AG08395 (cell line): ENCODE data around the gene GPR137B.
A peak's percentile ranks its signal among the peaks of the same experiment; 100 is the strongest.

ENCODE experiments used
- DNase-seq: peaks from one replicate; pipeline ENCODE4 v3.0.0; 2012; ENCODE audit warnings: mixed read lengths, low spot score

Gene GPR137B

GRCh38 chr1:236114076-236114747, 28.1 kb upstream of the GPR137B start:
- no peak for DNase-seq

DNA sequence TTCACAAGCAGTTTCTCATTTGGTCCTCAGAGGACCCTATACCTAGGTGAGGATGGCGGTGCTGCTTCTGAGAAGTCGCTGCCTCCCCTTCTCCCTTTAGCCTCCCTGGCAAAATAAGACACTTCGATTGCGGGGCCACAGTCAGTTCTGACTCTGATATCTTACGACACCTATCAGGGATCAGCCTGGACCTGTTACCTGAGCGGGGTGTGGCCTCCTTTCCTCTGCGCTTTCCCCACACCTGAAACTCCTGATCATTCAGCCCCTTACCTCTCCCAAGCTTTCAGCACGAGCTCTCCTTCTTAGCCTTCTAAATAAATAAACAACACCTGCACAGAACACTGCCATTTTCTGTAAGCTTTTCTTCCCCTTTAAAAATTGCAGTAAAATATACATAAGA, 24.6 kb upstream of the GPR137B start:
- no peak for DNase-seq

GRCh38 chr1:236119943-236120484, 22.3 kb upstream of the GPR137B start:
- DNase-seq = no peak

DNA sequence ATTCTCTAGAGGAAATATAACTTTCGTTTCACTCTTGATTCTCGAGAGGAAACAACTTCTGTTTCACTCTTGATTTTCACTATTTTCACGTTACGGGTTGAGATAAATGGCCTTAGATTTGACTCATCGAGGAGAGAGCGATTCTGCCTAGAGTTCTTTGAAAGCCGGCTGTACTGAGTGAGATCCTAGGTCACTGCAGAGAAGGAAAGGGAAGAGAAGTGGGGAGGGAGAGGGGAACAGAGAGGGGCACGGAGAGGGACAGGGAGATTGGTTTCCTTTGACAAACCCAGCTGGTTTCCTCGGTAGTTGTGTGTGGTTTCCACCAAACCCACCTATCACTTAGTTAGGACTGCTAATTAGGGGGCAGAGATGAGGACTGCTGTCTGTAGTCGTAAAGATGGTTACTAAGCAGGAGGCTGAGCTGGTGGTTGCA, 21.6 kb upstream of the GPR137B start:
- DNase-seq = no peak

DNA sequence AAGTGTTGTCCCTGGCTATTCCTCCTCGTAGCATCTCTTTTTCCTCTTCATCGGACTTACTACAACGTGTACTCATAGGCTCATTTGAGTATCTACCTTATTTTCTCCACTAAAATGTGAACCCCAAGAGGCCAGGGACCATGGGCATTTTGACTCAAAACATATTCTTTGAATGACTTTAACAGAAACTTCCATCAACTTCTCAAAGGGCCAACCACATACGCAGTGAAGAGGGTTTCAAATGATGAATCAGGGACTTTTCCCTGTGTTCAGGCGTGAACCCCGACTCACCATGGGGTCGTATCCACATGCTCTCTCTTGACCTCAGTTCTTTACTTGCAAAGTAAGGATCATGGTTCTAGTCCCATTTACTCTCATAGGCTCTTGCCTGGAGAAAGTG, 20.2 kb upstream of the GPR137B start:
- no peak for DNase-seq

DNA sequence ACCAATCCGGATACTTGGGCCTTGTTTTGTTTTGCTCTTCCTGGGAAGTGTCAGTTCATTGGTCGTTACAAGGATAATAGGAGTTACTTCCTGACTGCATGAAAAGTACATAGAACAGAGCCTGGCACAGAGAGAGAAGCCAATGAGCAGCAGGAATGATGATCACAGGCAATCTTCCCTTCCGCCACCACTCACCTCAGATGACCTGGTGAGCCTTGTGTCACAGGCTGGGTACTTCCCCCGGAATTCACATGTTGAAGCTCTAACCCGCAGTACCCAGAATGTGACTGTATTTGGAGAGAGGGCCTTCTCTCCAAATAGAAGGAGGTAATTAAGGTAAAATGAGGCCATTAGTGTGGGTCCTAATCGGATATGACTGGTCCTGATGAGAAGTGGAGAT, 18.8 kb upstream of the GPR137B start:
- DNase-seq = no peak

DNA sequence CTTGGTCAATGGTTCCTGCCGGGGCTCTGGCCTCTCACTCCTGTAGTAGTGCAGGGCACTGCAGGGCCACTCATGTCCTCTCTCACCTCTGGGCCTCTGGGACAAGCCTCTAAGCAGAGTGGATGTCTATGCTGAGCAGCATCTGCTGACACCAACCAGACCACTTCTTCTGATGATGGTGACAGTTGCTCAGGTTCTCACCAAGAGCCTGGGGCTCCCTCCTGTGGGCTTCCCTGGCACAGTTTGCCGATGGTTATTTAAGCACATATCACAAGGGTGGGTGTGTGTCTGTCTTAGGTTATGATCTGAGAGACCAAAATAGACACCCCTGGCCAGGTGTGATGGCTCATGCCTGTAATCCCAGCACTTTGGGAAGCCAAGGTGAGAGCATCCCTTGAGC, 17.4 kb upstream of the GPR137B start:
- DNase-seq = no peak

DNA sequence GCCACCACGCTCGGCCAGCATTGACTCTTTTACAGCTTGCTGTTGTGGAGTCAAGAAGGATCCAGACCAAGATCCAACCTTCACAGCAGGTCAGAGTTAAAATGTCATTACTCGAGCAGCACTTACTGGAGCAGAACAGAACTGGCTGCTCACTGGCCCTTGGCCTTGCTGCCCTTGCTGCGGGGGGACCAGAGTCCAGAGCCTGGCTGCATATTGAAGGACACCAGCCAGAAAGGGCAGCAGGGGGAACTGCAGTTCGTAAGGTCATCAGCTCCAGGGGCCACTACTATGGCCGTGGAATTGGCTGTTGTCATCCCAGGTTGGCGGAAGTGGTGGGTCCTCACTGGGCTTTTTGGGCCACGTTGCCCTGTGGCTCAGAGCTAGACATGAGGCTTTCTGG, 15.3 kb upstream of the GPR137B start:
- DNase-seq = no peak

DNA sequence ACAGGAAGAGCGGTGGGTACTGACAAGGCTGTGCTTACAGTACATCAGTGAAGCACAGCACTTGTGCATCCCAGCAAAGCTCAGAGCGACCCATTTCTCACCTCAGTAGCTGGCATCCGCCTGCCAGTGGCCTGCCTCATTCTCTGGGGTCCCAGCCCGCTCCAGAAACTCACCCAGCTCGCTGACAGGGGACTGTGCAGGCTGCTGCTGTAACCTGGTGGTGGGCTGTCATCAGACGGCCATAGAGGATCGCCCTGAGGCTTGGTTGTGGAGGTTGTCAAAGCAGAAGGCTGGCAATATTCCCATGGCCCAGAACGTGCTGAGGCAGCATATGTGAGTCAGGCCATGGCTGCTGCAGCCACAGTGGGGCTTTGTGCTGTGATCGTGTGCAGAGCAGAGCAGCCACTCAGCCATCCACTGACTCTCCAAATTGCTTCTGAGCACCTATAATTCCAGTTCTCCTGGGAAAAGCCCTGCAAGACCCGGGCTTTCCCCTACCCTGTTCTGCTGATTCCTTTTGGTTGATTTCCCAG, 13.6 kb upstream of the GPR137B start:
- no peak for DNase-seq

GRCh38 chr1:236129306-236129705, 13.0 kb upstream of the GPR137B start:
- DNase-seq = no peak

GRCh38 chr1:236130372-236130771, 12.0 kb upstream of the GPR137B start:
- DNase-seq = no peak

DNA sequence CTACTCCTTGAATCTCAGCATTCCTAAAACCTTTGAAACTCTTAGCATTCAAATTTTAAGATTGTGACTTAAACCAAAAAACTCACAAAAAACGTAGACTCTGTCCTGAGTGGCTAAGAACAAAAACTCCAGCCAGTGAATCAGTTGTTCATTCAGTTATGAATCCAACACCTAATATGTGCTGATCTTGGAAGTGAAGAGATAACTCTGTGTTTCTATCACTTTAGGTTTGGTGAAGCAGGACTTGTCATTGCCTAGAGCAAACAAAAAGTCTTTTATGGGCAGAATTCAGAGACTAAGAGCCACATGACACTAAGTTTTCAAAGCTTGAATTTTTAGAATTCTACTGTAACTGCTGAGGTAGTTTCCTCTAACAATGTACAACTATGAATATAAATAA, 10.4 kb upstream of the GPR137B start:
- no peak for DNase-seq

DNA sequence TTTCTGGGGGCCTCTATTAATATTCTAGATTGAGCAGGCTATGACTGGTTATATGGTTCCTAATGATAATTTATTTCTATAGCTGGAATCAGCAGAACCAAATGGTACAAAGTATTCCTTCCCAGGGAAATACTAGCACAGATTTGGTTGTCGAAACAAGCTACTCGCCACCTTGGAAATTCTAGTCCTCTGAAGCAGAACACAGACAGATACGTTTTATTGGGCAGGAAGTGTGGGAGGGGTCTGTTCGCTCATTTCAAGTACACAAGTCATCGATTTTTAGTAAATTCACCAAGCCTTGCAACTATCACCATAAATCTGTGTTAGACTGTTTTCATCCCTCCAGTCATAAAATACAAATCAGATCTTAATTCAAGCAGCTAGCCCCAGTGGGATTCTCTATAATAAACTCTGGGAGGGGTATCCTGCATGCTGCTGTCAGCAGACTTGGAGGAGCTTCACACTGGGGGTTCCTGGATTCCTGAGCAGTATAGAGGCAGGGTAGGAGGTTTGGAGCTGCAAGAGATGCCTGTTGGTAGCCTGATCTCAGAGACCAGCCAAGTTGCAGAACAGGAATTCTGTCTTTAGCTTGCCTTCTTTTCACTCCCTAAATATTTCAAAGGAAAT, 9.8 kb upstream of the GPR137B start:
- DNase-seq = no peak

DNA sequence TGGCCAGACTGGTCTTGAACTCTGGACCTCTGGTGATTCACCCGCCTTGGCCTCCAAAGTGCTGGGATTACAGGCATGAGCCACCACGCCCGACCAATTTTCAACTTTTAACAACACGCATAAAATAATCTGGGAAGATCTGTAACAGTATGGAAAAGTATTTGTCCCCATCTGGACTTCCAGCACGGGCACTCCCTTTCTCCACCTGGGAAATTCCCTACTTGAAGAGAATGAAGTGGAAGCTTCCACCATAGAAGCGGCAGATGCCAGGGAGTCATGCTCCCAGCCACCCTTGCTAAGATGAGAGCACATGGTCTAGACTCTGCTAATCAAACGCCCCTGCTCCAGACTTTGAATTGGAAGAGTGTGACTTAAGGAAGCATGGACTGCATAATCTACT, 9.0 kb upstream of the GPR137B start:
- DNase-seq = no peak

DNA sequence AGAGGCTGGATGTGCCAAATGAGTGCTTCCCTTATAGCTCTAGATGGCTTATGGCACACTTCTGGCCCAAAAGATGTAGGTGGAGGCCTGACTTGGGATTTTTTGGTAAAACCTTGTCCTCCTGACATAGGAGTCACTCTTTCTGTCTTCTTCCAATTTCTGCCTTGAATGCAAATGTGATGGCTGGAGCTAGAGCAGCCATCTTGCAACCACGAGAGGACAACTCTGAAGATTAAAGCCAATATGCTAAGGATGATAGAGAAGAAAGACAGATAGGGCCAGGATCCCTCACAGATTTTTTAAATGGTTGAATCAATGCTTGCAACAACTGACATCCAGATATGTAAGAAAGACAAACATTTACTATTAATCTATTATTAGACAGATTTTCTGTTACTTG, 8.5 kb upstream of the GPR137B start:
- no peak for DNase-seq

- DNase-seq = no peak
Measured at GRCh38 chr1:236137285-236137852, 5.0 kb upstream of the GPR137B start.

GRCh38 chr1:236139495-236139894, 2.8 kb upstream of the GPR137B start:
- no peak for DNase-seq

GRCh38 chr1:236140705-236141446, 1.5 kb upstream of the GPR137B start:
- DNase-seq = peak; percentile 14

DNA sequence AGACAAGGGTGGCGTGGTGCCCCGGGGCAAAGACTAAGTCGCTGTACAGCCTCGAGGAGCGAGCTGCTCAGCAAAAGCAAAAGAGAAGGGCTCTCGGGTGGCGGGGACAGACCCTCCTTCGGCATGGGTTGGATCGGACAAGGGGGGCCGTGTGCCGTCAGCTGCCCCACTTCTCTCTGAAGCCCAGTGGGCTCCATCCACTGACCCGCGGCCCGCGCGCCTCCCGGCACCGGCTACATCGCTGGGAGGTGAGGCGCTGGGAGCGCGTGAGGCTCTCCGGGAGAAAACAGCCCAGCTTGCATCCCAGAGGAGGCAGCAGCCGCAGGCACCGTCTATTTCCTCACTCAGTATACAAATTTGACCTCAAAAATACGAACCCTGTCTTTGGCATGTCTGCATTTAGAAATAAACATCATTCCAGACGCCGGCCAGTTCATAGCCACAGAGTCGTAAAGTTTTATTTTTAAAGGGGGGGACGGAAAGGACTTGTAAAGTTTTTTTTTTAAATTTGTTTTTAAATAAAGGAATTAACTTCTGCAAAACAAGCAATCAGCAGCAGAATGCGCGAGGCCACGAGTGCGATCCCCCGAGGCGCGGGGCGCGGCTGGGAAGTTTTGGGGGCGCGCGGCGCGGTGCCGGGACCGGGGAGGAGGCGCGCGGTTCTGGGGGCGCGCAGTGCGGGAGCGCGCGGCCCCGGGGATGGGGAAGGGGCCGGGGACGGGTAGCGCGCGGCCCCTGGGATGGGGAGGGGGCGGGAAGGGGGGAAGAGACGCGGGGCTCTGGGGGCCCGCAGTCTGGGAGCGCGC, 689 bp upstream of the GPR137B start:
- peak; percentile 48 for DNase-seq

DNA sequence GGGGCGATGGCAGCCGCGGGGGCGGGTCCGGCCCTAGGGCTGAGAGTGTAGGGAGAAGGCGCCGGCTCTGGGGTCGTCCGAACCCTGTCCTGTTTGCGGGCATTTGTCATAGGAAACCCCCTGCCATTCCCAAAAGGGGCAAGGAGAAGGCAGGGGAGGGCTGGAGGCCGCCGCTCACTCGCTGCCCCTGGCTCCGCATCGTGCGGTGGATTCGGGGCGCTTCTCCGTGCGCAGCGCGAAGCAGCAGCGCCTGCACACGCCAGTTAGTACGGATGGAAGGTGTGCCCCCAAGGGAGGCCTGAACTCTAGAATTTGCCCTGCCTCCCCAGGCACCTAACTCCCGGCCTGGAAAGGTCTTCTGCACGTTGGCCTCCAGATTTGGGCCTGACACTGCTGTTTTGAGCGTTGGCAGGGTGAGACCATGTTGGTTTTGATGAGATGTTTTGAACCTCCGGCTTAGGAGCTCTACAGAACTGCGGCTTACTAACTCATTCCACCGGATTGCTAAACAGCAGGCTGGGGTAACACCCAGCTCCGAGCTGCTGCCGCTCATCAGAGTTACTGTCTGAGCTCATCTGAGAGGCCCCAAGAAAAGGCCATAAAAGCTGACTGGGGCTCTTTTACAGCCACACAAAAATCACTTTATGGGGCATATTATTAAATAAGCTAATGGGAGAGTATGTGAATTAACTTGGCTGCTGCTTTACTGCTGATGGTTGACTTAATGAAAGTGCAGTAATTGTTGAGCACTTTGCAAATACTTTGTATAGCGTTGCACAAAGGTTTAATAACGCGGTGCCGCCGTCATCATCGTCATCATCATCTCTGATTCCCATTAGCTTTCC, 987 bp downstream of the GPR137B start:
- DNase-seq = peak; percentile 79

DNA sequence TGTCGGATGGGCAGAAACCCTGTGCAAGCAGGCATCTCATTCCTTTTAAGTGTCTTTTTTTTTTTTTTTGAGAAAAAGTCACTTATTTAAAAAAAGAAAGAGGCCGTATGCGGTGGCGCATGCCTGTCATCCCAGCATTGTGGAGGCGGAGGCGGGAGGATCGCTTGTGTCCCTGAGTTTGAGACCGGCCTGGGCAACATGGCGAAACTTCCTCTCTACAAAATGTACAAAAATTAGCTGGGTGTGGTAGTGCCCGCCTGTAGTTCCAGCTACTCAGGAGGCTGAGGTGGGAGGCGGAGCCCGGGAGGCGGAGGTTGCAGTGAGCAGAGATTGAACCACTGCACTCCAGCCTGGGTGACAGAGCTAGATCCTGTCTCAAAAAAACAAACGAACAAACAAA, 1.7 kb downstream of the GPR137B start:
- DNase-seq = no peak
